HCT116 (cell line): ENCODE data around the gene NBAS. TPM values are rescaled to one million over a fixed set of nuclear protein-coding genes. Genes with fewer than 3 reads are reported as not detected.

Experiments
- CBX3 ChIP-seq: IDR thresholded peaks from 2 replicates; pipeline ENCODE4 v1.6.1; 2012; ENCODE audit warnings: low read depth
- EZH2phosphoT487 ChIP-seq: fragments of 200-600 bp; IDR thresholded peaks from 2 replicates; pipeline ENCODE4 v1.6.1; 2018; ENCODE audit warnings: antibody characterized with exemption, borderline replicate concordance
- FOSL1 ChIP-seq: IDR thresholded peaks from 2 replicates; pipeline ENCODE4 v1.6.1; 2012; ENCODE audit warnings: low read depth
- JUND ChIP-seq: IDR thresholded peaks from 2 replicates; pipeline ENCODE4 v1.6.1; 2012
- POLR2A ChIP-seq: IDR thresholded peaks from 2 replicates; pipeline ENCODE4 v1.7.0; 2011; ENCODE audit warnings: borderline replicate concordance; ENCODE audit not compliant: insufficient read depth, insufficient read length; ENCODE audit errors: extremely low read depth
- POLR2AphosphoS5 ChIP-seq: IDR thresholded peaks from 2 replicates; pipeline ENCODE4 v1.6.1; 2011; ENCODE audit warnings: mild to moderate bottlenecking, low read depth, low read length, moderate library complexity
- REST ChIP-seq: IDR thresholded peaks from 2 replicates; pipeline ENCODE4 v1.6.1; 2012; ENCODE audit warnings: low read depth
- SIN3A ChIP-seq: IDR thresholded peaks from 2 replicates; pipeline ENCODE4 v1.6.1; 2012; ENCODE audit warnings: low read depth
- SRF ChIP-seq: IDR thresholded peaks from 2 replicates; pipeline ENCODE4 v1.6.1; 2012; ENCODE audit warnings: low read depth
- TCF7L2 ChIP-seq: IDR thresholded peaks from 2 replicates; pipeline ENCODE4 v1.7.0; 2011; ENCODE audit warnings: borderline replicate concordance, inconsistent platforms; ENCODE audit not compliant: insufficient read depth, insufficient read length; ENCODE audit errors: extremely low read depth
- ZBTB33 ChIP-seq: IDR thresholded peaks from 2 replicates; pipeline ENCODE4 v1.6.1; 2011; ENCODE audit warnings: mild to moderate bottlenecking, low read length, moderate library complexity; ENCODE audit not compliant: insufficient replicate concordance; ENCODE audit errors: extremely low read depth
- ZFX ChIP-seq: fragments of 450-650 bp; IDR thresholded peaks from 2 replicates; pipeline ENCODE4 v1.6.1; 2017
- ZNF274 ChIP-seq: fragments of 200-500 bp; sonication (Bioruptor generic); IDR thresholded peaks from 2 replicates; pipeline ENCODE4 v1.6.1; 2014; ENCODE audit warnings: mild to moderate bottlenecking, low read depth, low read length, inconsistent platforms
- total RNA-seq: library from RNA; stranded (reverse); gene quantifications from one replicate; pipeline ENCODE4 v1.2.1, GENCODE V29; 2021; ENCODE audit not compliant: unreplicated experiment

Gene NBAS
- total RNA-seq, 1 experiment from 2014 or later: 32.8 TPM

- TF ChIP-seq REST (no peak), JUND (no peak), ZNF274 (no peak), ZBTB33 (no peak), CBX3 (no peak), EZH2phosphoT487 (no peak), POLR2A (no peak), SIN3A (no peak), POLR2AphosphoS5 (no peak), ZFX (no peak), SRF (no peak), TCF7L2 (no peak), FOSL1 (no peak)
Measured at GRCh38 chr2:15126373-15126772, 434.8 kb downstream of the NBAS start (continued).
